IPS-11a (cell line): ENCODE results near the gene ANK3.

Experiments used
- H3K4me3 ChIP-seq: one replicate; pipeline ENCODE4 v1.5.1; 2013; ENCODE audit warnings: low read depth, low read length, control low read depth

The ANK3 gene

GRCh38 chr10:60188548-60188947 is 201.1 kb downstream of the ANK3 start:
- H3K4me3 ChIP-seq = no peak overlapping the region

GRCh38 chr10:60187691-60188090 is 202.0 kb downstream of the ANK3 start:
- no peak overlapping the region for H3K4me3 ChIP-seq

GRCh38 chr10:60186315-60187071 is 203.2 kb downstream of the ANK3 start:
- no peak overlapping the region for H3K4me3 ChIP-seq

GRCh38 chr10:60185421-60185820 is 204.3 kb downstream of the ANK3 start:
- H3K4me3 ChIP-seq = no peak overlapping the region

GRCh38 chr10:60182691-60183090 is 207.0 kb downstream of the ANK3 start:
- no peak overlapping the region for H3K4me3 ChIP-seq

- no peak overlapping the region for H3K4me3 ChIP-seq
These were observed 212.8 kb downstream of the ANK3 start for GRCh38 chr10:60176925-60177324.

GRCh38 chr10:60175441-60175971 is 214.2 kb downstream of the ANK3 start:
- no peak overlapping the region for H3K4me3 ChIP-seq

GRCh38 chr10:60172363-60172990 is 217.2 kb downstream of the ANK3 start:
- H3K4me3 ChIP-seq = no peak overlapping the region

- no peak overlapping the region for H3K4me3 ChIP-seq
These were observed 218.2 kb downstream of the ANK3 start for GRCh38 chr10:60171436-60172013.

GRCh38 chr10:60170250-60170649 is 219.4 kb downstream of the ANK3 start:
- H3K4me3 ChIP-seq = no peak overlapping the region

GRCh38 chr10:60169111-60169510 is 220.6 kb downstream of the ANK3 start:
- no peak overlapping the region for H3K4me3 ChIP-seq

- H3K4me3 ChIP-seq = no peak overlapping the region
These were observed 222.6 kb downstream of the ANK3 start for GRCh38 chr10:60167050-60167449.

GRCh38 chr10:60163786-60164185 is 225.9 kb downstream of the ANK3 start:
- H3K4me3 ChIP-seq = no peak overlapping the region

- H3K4me3 ChIP-seq = no peak overlapping the region
These were observed 227.0 kb downstream of the ANK3 start for GRCh38 chr10:60162631-60163030.

GRCh38 chr10:60155943-60156683 is 233.6 kb downstream of the ANK3 start:
- no peak overlapping the region for H3K4me3 ChIP-seq

GRCh38 chr10:60155099-60155877 is 234.4 kb downstream of the ANK3 start:
- H3K4me3 ChIP-seq = no peak overlapping the region

GRCh38 chr10:60149003-60149402 is 240.7 kb downstream of the ANK3 start:
- no peak overlapping the region for H3K4me3 ChIP-seq

- no peak overlapping the region for H3K4me3 ChIP-seq
These were observed 241.3 kb downstream of the ANK3 start for GRCh38 chr10:60148266-60148840.

- H3K4me3 ChIP-seq = no peak overlapping the region
These were observed 242.0 kb downstream of the ANK3 start for GRCh38 chr10:60147576-60148265.

GRCh38 chr10:60147025-60147424 is 242.7 kb downstream of the ANK3 start:
- no peak overlapping the region for H3K4me3 ChIP-seq
